ENCODE measurements around the gene SATB2.

SATB2 gene

DNA sequence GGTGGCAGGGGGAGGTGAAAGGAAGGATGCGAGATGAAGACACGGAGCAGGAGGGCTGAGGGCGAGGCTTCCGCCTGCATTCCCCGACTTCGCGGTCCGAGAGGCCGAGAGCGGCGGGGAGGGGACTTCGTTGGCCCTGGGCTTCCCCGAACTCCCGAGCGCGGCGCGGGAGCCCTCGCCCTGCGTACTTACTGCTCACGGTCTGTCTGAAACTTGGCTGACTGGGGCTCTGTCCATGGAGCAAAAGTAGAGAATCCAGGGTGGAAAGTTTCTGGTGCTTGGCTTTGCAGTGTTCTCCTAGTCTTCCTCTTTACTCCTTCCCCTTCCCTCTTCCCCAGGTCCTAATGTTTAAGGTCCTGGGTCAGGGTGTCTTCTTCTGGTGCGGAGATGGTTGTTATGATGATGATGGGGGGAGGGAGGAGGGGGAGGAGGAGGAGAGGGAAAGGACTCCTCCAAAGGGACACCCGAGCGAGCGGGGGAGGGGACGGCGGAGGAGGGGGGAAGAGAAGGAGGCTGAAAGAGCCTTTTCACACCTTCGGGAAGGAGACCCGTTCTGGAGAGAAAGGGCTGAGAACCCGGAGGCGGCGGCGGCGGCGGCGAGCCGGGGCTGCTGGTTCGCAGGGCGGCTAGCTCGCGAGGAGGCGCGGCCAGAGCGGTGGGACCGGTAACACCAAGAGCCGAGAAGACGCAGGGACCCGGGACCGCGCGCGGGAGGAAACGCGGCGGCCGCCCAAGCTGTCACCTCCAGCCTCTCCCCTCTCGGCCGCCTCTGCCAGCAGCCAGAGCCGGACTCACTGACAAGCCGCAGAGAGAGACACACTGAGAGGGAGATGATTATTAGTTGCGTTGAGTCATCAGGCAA lies at the start of gene SATB2:
TSS of gene SATB2 (minus strand) at position 793 of the 862 bp plus-strand sequence. CDS start 1,902 bp downstream, outside the sequence.
- no peak for DNase-seq

GRCh38 chr2:199505755-199506403 lies 48.1 kb upstream of the SATB2 start:
- DNase-seq = no peak

DNA sequence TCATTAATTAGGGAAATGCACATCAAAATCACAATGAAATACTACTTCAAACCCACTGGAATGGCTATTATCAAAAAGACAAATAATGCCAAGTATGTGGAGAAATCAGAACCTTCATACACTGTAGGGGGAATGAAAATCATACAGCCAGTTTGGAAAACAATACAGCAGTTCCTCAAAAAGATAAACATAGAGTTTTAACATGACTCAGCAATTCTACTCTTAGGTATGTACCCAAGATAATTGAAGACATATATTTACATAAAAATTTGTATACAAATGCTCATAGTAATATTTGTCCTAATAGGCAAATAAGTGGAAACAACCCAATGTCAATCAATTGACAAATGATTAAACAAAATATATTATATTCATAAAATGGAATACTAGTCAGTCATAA lies 45.4 kb upstream of the SATB2 start:
- no peak for DNase-seq

- no peak for DNase-seq
Measured at GRCh38 chr2:199499005-199499404, 41.3 kb upstream of the SATB2 start.

DNA sequence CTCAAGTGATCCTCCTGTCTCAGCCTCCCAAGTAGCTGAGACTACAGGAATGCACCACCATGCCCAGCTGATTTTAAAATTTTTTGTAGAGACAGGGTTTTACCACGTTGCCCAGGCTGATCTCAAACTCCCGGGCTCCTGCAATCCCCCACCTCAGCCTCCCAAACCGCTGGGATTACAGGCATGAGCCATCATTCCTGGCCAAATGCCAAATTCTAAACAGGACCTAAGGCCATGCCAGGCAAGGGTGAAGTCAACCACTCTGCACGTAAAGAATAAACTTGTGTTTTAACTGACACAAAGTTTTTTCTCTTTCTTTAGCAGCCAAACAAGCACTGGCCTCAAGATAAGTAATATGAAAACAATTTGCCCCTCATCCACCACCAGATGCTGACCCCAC lies 37.4 kb upstream of the SATB2 start:
- no peak for DNase-seq

- DNase-seq = no peak
Measured at GRCh38 chr2:199490049-199490448, 32.3 kb upstream of the SATB2 start.

- peak; percentile 45 for DNase-seq
Measured at GRCh38 chr2:199488772-199489400, 31.1 kb upstream of the SATB2 start.

- no peak for DNase-seq
Measured at GRCh38 chr2:199485732-199486335, 28.1 kb upstream of the SATB2 start.

- DNase-seq = no peak
Measured at GRCh38 chr2:199484927-199485326, 27.2 kb upstream of the SATB2 start.

DNA sequence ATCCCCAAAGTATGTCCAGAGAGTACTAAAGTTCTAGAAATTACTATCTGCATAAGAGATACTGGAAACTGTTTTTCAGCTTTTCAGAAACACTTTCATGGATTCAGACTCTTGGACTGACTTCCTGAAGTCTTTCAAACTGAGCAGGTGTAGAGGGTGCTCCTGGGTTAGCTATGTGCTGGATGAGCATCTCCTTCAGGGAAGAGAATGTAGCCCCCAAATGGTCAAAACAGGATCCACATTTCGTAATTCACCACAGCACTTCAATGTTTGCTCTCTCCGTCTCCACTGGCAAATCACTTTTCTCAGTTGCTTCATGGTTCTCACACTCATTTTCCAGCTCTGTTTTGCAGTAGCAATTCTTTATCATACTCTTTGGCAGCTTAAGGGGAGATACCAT lies 23.2 kb upstream of the SATB2 start:
- no peak for DNase-seq

- DNase-seq = no peak
Measured at GRCh38 chr2:199477277-199477834, 19.6 kb upstream of the SATB2 start.

DNA sequence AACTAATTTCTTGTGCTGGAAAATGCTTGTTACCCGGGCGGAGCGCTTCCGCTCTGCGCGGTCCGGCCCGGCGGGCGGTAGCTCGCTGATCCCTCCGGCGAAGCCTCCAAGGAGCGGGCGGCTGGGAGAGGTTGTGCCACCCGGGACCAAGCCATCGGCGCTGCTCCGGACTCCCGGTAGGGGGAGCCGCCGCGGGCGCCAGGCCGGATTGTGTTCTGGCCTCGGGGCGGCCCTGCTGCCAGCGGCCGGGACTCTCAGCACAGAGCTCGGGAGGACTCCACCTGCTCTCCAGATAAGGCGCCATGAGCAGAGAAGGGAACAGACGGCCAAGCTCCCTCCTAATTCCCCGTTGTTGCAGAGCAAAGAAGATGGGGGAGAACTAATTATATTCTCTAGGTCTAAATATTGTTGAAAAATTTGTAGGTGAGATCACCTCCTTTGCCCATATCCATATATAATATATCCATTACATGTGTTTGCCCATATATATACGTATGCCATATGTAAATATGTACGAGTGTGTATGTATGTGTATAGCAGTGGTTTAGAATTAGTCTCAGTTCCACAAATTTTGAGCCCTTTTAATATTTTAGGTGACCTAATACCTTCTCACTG lies 13.8 kb upstream of the SATB2 start:
- DNase-seq = no peak

GRCh38 chr2:199470672-199471442 lies 13.1 kb upstream of the SATB2 start:
- no peak for DNase-seq

DNA sequence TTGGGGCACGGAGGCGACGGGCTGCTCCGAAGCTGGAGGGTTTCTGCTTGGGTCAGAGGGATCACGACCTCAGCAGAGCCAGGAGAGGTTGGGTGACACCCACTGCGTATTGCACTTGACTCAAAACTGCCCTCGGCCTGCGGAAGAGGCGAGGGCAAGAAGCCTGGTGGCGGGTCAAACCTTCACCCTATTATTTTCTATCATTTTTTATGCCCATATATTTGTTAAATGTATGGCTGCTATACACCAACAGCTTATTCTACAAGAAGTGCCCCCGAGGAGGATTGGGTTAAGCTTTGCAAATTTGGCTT lies 12.6 kb upstream of the SATB2 start:
- no peak for DNase-seq

DNA sequence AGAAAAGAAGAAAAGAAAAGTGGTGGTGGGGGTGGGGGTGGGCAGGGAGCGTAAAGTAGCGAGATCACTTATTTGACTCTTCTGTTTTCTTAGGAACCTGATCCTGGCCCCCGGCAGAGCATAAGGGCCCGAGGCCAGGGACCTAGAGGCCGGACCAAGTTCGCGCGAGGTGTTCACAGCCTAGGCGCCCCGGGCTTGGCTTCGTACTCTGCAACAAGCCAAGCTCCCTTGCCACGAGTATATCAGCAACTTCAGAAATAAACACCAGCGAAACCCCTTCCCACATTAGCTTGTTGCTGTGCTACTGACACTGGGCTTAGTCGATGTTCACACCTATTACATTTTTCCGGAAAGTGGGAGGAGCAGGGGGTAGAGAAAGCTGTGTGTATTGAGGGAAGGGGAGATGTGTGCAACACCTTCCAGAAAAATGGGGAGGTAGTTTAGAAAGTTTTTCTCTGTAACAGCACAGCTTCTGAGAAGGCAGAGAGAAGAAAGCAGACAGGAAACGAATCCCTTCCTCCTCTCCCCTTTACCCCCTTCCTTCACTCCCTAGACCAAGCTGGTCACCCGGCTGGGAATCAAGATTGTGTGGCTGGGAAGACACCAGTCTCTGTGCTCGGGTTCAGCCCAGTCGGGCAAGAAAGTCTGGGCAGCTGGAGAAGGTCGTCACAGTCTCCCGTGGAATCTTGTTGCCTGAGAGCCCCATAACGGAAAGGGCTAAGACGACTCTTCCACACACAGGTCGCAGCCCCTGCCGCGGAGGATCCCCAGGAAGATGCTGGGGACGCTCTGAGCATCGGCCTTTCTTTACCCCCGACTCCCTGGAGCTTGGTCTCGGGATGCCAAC lies 12.0 kb upstream of the SATB2 start:
- DNase-seq = no peak

- no peak for DNase-seq
Measured at GRCh38 chr2:199468561-199469513, 11.1 kb upstream of the SATB2 start.

GRCh38 chr2:199467066-199467822 lies 9.5 kb upstream of the SATB2 start:
- no peak for DNase-seq

DNA sequence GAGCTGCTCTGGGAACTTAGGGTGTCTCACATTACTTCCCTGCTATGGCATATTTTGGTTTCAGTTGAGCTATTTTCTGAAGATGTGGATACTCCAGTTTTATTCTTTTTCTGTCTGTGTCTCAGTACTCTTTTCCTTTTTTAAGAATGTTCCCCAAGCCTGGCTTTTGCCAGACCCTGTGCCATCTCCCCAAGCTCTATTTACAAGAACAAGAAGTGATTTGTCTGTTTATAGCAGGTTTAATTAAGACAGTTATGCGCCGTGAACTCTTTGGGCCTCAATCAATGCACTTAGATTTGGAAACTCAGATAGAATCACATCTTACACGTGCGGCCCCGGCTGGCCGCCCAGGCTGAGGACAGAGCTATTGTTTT lies 8.9 kb upstream of the SATB2 start:
- DNase-seq = no peak
